Neural progenitor cell (in vitro differentiated cells): ENCODE results near the gene TMEM198.

Experiments used
- CTCF ChIP-seq: fragments of 200-600 bp; sonication (generic); IDR thresholded peaks from 2 replicates; pipeline ENCODE4 v1.5.1; 2017; ENCODE audit warnings: antibody characterized with exemption, mild to moderate bottlenecking
- EZH2 ChIP-seq: fragments of 200-600 bp; sonication (generic); IDR thresholded peaks from 2 replicates; pipeline ENCODE4 v1.6.1; 2017; ENCODE audit warnings: antibody characterized with exemption, mild to moderate bottlenecking, moderate library complexity

- TF ChIP-seq CTCF: no peak
- TF ChIP-seq EZH2: no peak
Measured at GRCh38 chr2:219498280-219499057, 45.4 kb upstream of the TMEM198 start, which contains the start of gene GMPPA.
